PC-3 (cell line): ENCODE results near the gene PRKAR2B.

Experiments used
- EZH2 ChIP-seq: fragments of 300-600 bp; sonication (generic); IDR thresholded peaks from one replicate; pipeline ENCODE4 v1.6.1; 2017; ENCODE audit warnings: antibody characterized with exemption, mild to moderate bottlenecking, low read length; ENCODE audit not compliant: unreplicated experiment
- EZH2phosphoT487 ChIP-seq: fragments of 300-600 bp; sonication (generic); IDR thresholded peaks from 2 replicates; pipeline ENCODE4 v1.6.1; 2018; ENCODE audit warnings: mild to moderate bottlenecking, antibody characterized with exemption, low read length, borderline replicate concordance
- TF ChIP-seq, protein P1 (sequence below): fragments of 300-600 bp; sonication (generic); conservative IDR thresholded peaks from 2 replicates; pipeline ENCODE4 v1.5.1; 2017; ENCODE audit warnings: antibody characterized with exemption, low read depth, mild to moderate bottlenecking, low read length

DNA sequence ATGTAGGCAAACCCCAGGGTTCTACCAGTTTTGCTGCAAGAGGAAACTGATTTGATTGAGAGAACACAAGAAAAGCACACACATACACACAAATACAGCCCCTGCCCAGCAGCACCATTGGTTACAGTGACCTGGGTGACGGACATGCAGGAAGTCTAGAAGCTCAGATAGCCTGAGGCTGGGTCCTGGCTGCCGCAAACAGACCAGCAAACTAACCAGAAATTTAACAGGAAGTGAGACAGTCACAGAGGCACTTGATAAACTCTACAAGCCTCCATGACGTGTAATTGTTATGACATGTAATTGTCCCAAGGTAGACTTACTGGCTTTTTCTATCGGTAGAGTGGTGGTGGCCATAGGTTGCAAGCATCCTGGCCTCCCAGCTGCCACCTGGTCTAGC, 58.9 kb downstream of the PRKAR2B start:
- TF ChIP-seq, protein P1, sequence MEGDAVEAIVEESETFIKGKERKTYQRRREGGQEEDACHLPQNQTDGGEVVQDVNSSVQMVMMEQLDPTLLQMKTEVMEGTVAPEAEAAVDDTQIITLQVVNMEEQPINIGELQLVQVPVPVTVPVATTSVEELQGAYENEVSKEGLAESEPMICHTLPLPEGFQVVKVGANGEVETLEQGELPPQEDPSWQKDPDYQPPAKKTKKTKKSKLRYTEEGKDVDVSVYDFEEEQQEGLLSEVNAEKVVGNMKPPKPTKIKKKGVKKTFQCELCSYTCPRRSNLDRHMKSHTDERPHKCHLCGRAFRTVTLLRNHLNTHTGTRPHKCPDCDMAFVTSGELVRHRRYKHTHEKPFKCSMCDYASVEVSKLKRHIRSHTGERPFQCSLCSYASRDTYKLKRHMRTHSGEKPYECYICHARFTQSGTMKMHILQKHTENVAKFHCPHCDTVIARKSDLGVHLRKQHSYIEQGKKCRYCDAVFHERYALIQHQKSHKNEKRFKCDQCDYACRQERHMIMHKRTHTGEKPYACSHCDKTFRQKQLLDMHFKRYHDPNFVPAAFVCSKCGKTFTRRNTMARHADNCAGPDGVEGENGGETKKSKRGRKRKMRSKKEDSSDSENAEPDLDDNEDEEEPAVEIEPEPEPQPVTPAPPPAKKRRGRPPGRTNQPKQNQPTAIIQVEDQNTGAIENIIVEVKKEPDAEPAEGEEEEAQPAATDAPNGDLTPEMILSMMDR: no peak
- TF ChIP-seq EZH2 (no peak), EZH2phosphoT487 (no peak)
